NCI-H187 (cell line): ENCODE results near the gene ZBTB37.
"Not testable (repeated sequence)": the region's sequence is repeated elsewhere in the genome, so short reads cannot be mapped to it uniquely, and the experiment has no call there.

Experiments used
- DNase-seq, 2 experiments: peaks; one replicate each; lab custom pipeline; 2025; lab: John Stamatoyannopoulos, UW

The ZBTB37 gene

GRCh38 chr1:173914366-173914871, 46.2 kb downstream of the ZBTB37 start:
- DNase-seq: no peak

- no peak for DNase-seq
These were observed 47.4 kb downstream of the ZBTB37 start for GRCh38 chr1:173915596-173915995.

GRCh38 chr1:173916667-173917066, 48.5 kb downstream of the ZBTB37 start:
- no peak for DNase-seq

- no peak for DNase-seq
These were observed 49.0 kb downstream of the ZBTB37 start, which contains the start of gene SERPINC1 for GRCh38 chr1:173917149-173917548. Gene SERPINC1, minus strand, starts transcription at chr1:173917327. Its CDS starts 68 bp downstream, at chr1:173917259.

- peak in 1 of 2 experiments; percentile 37 for DNase-seq
These were observed 49.7 kb downstream of the ZBTB37 start for GRCh38 chr1:173917635-173918493.

- DNase-seq: no peak
These were observed 52.7 kb downstream of the ZBTB37 start for GRCh38 chr1:173920861-173921260.

GRCh38 chr1:173925306-173926242, 57.4 kb downstream of the ZBTB37 start:
- no peak for DNase-seq

GRCh38 chr1:173930541-173930940, 62.4 kb downstream of the ZBTB37 start:
- not testable (repeated sequence) for DNase-seq

GRCh38 chr1:173934440-173934839, 66.3 kb downstream of the ZBTB37 start:
- DNase-seq: no peak

- no peak for DNase-seq
These were observed 68.9 kb downstream of the ZBTB37 start for GRCh38 chr1:173937062-173937461.

GRCh38 chr1:173946380-173946921, 78.3 kb downstream of the ZBTB37 start:
- DNase-seq: no peak

- DNase-seq: no peak
These were observed 80.4 kb downstream of the ZBTB37 start for GRCh38 chr1:173948594-173948993.
